NCI-H1105 (cell line): ENCODE data around the gene ADAMTS2.
"Not testable (repeated sequence)": the region's sequence is repeated elsewhere in the genome, so short reads cannot be mapped to it uniquely, and the experiment has no call there.

Source experiments
- DNase-seq: peaks from one replicate; lab custom pipeline; 2025; lab: John Stamatoyannopoulos, UW

Gene ADAMTS2

DNA sequence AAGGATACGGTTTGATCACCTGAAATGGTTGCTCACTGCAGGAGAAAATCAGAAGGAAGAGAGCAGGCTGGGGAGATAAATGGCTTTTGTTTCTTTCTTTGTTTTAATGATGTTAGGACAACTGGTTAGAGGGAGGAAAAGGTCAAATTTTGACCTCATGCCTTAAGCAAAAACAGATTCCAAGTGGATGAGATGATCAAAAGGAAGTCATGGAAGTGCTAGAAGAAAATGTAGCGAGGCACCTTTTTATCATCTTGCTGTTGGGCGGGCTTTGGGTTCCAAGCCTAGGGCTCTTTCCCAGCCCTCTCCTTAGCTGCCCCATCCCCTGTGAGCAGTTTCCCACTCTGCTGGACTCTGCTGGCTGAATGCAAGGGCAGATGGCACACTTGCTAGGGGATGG lies 127.9 kb downstream of the ADAMTS2 start:
- no peak for DNase-seq

GRCh38 chr5:179216381-179216780 lies 128.9 kb downstream of the ADAMTS2 start:
- DNase-seq, result not testable (repeated sequence)

GRCh38 chr5:179215576-179215975 lies 129.7 kb downstream of the ADAMTS2 start:
- no peak for DNase-seq

DNA sequence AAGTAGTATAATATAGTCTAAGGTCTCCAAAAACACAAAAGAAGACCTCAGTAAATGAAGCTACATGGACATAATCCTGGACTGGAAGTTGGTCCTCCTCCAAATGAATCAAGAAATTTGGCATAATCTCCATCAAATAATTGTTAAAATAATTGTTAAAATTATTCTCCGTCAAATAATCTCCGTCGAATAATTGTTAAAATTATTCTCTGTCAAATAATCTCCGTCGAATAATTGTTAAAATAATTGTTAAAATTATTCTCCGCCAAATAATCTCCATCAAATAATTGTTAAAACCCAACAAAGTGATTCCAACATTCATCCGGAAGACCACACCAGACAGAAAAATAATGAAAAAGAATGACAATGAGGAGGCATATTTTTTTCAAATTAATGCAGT lies 130.6 kb downstream of the ADAMTS2 start:
- DNase-seq, result no peak

DNA sequence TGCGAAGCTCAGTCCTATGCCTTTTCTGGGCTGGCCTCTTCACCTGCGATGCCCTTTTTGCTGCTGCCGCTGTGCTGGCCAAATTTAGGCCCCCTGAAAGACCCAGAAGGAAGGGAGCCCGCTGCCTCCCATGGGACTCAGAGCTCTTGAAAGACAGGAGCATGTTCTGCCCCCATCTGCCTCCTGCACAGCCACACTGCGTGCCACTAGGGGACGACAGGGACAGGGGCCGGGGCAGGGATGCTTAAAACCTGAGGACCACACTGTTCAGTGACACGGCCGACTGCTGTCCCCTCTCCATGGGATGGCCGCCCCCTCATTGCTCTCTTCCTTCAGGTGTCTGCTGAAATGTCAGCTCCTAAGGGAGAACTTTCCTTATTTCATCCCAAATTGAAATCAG lies 132.4 kb downstream of the ADAMTS2 start:
- no peak for DNase-seq

DNA sequence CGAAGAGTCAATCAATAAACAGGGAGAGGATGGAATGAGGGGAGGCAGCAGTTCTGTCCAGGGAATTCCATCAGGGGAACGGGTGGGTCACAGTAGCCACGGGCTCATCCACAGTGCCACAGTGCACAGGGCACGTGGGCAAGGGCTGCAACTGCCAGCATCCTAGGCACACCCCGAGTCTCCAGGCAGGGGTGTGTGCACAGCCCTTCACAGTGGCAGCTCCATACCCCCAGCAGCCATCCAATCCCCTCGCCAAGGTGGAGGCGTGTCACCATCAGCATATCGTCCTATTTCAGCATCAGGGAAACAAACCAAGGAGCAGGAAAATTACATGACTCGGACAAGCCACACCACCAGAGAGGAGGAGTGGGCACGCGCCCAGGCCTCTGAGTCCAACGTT lies 133.6 kb downstream of the ADAMTS2 start:
- no peak for DNase-seq

GRCh38 chr5:179211068-179211467 lies 134.2 kb downstream of the ADAMTS2 start:
- DNase-seq, result no peak

- DNase-seq, result no peak
Observed at GRCh38 chr5:179210478-179210877, 134.8 kb downstream of the ADAMTS2 start.

DNA sequence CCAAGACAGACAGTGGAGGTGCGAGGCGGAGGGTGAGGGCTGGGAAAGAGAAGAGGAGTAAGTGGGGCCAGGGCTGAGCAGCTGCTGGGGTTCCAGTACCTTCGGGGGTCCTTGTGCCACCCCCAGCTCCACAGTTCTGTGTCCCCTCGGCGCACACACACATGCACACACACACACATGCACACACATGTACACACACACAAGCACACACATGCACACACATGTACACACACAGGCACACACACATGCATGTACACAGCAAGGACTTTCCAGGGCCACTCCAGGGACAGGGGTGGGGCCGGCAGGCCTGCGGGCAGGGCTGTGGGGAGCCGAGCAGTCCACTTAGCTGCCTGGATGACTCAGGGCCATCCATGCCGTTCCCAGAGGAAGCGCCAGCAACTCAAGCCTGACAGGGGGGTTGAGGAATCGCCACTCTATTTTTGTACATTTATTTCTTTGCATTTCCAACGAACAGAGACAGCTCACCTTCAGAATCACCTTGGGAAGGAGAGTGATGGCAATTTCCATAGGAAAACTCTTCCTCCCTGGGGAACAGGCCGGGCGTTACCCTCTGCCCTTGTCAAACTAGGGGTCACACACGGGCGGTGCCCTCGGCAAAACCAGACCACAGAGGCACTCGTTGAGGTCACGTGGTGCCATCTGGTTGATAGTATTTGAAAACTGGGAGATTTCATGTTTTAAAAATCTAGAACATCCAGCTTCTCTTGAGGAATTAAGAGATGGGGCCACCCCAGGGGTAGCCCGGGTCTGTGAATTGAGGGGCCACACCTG lies 135.7 kb downstream of the ADAMTS2 start:
- no peak for DNase-seq

- DNase-seq, result no peak
Observed at GRCh38 chr5:179208706-179209358, 136.4 kb downstream of the ADAMTS2 start.

- DNase-seq, result no peak
Observed at GRCh38 chr5:179207920-179208705, 137.1 kb downstream of the ADAMTS2 start.

GRCh38 chr5:179207470-179207869 lies 137.8 kb downstream of the ADAMTS2 start:
- DNase-seq, result no peak

DNA sequence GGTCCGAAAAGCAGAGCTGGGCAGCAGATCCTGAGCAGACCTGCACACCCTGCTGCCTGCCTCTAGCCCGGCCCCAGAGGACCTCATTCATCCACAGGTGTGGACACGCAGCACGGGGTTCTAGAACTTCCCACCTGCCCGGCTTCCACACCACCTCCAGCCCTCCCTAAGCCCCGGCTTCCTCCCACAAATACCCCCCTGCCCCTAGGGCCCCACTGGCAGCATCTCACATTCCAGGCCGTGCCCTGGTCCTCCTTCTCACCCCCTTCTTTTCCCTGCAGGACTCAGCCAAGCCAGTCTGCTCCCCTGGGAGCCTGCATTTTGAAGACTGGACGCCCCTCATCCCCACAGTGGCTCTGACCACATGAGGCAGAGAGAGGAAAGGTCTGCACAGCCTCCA lies 138.9 kb downstream of the ADAMTS2 start:
- no peak for DNase-seq

DNA sequence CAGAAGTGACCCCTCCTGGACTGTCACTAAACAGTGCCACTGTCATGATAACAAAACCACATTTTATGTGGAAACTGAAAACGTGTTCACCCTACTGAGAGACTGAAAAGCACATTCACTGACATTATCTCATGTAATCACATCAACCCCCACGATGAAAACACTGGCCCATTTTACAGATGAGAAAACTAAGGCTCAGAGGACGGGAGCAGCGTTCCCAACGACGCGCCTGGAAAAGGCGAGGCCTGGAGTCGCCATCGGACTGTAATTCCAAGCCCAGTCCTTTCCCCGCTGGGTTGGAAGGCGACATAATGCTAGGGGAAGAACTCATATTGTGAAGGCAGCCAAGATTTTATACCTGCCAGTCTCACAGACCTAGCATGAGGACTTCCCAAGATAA lies 140.0 kb downstream of the ADAMTS2 start:
- DNase-seq, result no peak

DNA sequence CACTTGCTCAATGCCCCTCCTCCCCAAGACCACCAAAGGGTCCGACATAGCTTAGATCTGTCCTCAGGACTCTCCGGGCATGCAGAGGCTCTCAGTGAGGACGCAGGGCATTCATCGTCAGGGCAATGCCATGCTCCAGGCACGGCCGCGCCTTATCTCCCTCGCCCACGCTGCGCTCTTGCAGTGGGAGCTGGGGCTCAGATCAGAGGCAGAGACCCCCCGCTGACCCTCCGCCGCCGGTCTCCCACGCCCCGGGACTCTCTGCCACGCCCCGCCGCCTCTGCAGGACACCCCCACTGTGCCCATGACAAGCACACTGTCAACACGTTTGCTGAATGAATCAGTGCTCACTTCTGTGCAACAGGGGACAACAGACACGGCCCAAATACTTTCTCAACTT lies 140.7 kb downstream of the ADAMTS2 start:
- no peak for DNase-seq

GRCh38 chr5:179203248-179203647 lies 142.0 kb downstream of the ADAMTS2 start:
- DNase-seq, result no peak

DNA sequence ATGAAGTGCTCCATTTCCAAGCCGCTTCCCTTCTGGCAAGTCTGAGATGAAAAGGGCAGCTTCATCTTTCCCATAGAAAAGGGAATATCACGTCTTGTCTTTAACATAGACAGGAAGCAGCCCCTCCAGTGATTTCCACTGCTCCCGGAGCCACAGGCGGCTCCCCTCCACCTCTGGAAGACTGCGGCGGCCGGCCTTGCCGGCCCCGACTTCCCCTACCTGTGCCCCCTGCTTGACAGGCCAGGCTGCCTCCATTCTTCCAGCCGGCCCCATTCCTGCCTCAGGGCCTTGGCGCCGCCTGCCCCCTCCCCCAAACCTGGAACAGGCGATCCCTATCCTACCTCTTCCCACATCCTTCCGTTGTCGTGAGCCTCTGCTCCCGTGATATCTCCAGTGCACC lies 143.3 kb downstream of the ADAMTS2 start:
- DNase-seq, result no peak

DNA sequence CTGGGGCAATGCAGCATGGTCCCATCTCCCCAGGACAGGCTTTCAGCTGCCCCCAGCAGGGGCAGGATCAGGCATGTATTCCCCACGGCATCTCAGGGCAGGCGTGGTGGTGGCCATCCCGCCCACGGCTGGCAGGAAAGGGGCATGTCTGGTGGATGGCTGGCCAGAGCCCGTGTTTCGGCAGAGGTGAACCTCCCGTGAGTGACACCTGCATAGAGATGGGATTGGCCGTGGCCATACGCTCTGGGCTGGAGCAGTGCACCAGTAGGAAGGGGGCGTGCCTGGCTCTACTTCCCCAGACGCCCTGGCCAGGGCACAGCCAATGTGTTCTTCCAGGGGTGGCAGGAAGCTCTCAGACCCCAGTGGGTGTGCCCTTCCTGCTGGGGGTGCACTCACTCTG lies 146.0 kb downstream of the ADAMTS2 start:
- no peak for DNase-seq

DNA sequence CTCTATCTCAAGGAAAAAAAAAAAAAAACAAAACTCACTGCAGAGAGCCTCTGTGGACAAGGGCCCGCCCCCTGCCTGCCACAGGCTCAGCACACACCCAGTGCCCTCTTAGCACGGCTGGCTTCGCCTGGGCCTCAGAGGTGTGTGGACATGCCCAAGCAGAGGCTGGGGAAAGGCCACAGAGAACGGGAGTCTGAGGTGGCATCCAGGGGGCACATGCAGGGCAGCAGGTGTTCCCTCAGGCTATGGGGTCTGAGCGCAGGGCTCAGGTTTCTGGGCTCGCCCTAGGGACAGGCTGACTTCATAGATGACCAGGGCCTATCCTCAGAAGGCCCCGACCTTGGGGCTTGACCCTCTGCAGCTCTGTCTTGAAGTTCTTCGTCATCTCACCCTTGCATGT lies 146.4 kb downstream of the ADAMTS2 start:
- no peak for DNase-seq

DNA sequence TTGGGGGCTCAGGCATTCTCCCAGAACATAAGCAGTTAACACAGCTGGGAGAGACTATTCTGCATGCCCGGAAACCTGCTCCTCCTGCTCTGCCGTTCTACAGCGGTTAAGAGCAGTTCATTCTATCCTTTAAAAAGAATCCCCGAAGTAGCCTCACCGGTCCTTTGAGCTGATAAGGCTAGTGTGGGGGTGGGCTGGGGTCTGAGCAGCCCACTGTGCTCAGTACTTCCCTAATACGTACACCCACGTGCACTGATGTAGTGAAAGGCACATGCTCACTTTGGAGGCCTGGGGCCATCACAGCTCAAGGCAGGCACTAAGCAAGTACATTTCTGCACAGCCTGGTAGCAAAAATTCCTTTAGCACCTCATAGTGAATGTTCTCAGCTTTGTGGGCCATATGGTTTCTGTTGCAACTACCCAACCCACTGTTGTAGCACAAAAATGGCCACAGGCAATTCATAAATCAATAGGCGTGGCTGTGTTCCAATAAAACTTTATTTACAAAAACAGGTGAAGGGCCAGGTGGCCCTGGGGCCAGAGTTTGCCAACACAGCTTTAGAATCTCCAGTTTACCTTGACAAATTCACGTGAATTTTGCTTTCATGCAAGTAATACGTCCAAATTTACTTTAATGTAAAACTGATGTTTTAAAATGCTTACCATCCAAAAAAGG lies 148.7 kb downstream of the ADAMTS2 start:
- DNase-seq, result no peak

DNA sequence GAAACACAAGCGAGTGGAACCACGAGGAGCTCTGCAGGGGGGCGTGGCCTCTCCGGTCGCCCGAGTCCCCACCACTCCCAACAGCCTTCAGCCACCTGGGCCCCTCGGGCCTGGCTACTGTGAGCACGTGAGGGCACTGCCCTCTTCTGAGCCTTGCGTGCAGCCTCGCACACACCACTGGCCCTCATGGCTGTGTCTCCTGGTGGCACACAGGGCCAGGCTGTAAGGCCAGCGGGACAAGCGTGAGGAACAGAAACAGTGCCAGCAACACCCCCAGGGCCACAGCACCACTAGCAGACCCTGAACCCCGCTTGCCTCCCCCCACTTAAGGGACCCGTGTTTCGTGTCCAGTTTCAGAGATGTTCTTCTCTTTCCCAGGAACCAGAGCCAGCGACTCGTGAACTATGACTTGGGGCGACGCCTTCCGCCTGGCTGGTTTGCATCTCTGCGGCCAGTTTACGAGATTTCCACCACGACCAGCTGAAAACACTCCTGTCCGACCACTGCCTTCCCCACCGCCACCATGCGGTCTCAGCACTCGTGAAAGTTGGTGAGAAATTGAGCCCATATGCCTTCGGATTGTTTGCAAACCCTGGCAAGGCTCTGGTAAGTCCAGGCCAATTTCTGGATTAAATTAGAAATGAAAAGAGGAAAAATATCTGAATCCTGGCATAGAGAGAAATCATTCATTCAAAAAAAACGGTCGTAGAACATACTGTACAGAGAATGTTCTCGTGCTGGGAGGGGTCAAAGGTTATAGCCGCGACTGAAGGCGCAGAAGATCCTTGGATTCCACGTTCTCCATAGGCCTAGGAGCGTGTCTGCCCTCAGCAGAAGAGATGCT lies 149.5 kb downstream of the ADAMTS2 start:
- DNase-seq, result no peak
